T-helper 2 cell treated with Interferon-gamma antibody and Interleukin-4, amounts not matched to agents 100 ng/mL and 5 ng/mL, for 36 hours (primary cell): ENCODE results near the gene MGLL. TPM values are rescaled to one million over a fixed set of nuclear protein-coding genes. Genes with fewer than 3 reads are reported as not detected.
"Not testable (repeated sequence)": the region's sequence is repeated elsewhere in the genome, so short reads cannot be mapped to it uniquely, and the experiment has no call there.

ENCODE experiments used
- intact Hi-C: fragments of 100-400 bp; cut with micrococcal nuclease; formaldehyde crosslinking; loops from one replicate; pipeline ENCODE4 v1.15.1; 2023
- total RNA-seq: library from RNA; stranded (reverse); gene quantifications from 2 replicates; pipeline ENCODE4 v1.2.3, GENCODE V29; 2022

Gene MGLL
- total RNA-seq, 1 donor from 2014 or later = 3.8 TPM

DNA sequence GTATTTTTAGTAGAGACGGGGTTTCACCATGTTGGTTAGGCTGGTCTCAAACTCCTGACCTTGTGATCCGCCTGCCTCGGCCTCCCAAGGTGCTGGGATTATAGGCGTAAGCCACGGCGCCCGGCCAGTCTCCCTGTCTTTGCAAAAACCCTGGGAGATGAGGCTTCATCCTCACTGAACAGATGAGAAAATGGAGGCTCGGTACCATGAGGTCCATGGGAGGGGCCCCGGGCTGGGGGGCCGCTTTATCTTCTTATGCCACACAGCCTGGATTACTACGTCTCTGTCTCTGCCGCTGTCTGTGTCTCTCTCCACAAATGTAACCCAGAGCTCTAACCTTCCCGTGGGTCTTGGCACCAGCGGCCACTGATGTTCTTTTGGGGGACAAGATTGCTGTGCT is 110.4 kb downstream of the MGLL start:
- intact Hi-C loops = no loop called here

DNA sequence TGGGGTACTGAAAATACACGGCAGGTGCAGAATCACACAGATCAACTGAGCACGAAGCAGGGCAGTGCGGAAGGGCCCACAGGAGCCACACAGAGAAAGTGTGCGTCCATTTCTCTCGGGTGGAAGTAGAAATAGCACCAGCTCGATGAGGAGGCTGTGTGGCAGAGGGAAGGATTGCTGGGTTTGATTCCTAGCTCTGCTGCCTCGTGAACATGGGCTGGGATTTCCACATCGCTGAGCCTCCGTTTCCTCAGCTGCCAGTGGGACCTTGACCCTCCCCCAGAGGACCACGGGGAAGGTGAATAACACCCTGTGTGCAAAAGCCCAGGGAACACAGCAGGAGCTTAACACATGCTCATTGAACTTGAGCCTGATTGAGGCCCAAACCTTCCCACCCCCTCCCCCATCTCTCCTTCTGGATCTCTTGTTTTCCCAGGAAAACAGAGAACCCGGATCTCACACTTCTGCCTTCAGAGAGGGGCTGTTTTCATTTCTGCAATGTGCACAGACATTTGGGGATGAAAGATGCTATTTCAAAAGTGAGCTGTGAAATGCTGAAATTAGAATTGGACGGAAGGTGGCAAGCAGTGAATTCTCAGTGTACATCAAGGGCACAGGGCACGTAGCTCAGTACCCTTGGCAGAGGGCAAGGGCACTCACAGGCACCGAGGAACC is 111.2 kb downstream of the MGLL start:
- intact Hi-C loops = no loop called here

DNA sequence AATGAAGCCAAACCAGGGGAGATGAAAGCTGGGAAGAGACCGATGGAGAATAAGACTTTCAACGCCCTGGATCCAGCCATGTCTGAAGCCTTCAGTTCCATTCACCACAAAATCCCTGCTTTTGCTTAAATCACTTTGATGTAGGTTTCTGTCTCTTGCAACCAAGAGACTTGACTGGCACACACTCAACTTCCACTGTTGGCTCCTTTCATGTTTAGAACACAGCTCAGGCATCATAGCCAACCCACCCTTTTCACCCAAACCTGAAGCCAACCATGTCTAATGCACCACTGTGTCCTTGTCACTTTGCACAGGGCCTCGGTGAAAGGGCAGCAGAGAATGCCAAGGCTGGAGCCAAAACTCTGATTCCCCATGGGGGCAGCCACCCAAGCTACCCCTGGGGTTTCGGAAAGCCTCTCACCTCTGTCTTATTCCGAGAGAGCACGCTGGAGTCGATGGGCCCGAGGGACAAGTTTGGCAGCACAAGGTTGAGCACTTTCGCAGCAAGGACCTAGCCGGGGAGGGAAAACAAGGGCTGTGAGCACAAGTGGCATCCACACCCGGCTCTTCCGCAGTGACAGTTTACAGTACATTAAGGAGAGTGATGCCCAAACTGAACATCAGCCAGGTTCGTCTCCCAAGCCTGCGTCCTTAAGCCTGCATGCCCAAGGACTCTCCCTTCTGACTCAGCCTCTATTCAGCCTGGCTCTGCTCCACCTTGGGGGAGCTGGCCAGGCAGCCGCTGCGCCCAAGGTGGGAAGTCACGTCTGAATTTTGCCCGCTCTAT is 112.0 kb downstream of the MGLL start:
- intact Hi-C loops = no loop called here

DNA sequence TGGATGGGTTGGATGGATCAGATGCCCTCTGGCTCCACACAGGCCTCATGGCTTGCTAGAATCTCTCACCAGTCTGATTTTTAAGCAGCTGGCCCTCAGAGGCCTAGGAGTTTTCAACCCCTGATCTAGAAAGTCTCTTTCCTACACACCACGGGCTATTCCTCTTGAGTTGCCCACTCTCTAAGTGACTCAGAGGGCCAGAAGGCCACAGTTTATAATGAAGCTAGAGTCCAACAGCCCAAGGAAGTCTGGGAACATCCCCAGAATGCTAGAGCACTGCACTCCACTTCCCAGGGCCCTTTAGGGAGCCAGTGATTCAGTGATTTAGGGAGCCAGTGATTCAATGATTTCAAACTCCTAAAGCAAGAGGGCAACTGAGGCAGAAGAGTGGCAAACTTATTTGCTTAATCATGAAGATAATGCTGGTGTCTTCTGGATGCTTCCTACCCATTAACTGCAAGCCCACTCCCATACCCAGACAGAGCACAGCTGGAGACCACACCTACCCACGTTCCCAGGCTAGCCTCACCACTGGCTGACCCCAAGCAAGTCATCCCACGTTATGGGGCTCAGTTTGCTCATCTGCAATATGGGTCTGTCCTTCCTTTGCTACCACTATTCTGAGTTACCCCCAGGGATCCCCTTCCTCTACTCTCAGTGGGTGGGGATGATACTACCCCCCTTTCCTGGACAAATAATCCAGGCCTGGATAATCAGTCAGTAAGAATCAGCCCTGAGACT is 112.8 kb downstream of the MGLL start:
- intact Hi-C loops = no loop called here

- intact Hi-C loops = no loop called here
These were observed 113.5 kb downstream of the MGLL start for GRCh38 chr3:127708837-127709236.

GRCh38 chr3:127707851-127708411 is 114.4 kb downstream of the MGLL start:
- intact Hi-C loops = no loop called here

- intact Hi-C loops = no loop called here
These were observed 115.4 kb downstream of the MGLL start for GRCh38 chr3:127706785-127707351.

- intact Hi-C loops = no loop called here
These were observed 116.0 kb downstream of the MGLL start for GRCh38 chr3:127706312-127706711.

DNA sequence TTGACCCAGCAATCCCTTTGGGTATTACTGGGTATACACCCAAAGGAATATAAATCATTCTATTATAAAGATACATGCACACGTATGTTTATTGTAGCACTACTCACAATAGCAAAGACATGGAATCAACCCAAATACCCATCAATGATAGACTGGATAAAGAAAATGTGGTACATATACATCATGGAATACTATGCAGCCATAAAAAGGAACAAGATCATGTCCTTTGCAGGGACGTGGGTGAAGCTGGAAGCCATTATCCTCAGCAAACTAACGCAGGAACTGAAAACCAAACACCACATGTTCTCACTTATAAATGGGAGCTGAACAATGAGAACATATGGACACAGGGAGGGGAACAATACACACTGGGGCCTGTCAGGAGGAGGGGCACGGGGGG is 117.5 kb downstream of the MGLL start:
- intact Hi-C loops = not testable (repeated sequence)

DNA sequence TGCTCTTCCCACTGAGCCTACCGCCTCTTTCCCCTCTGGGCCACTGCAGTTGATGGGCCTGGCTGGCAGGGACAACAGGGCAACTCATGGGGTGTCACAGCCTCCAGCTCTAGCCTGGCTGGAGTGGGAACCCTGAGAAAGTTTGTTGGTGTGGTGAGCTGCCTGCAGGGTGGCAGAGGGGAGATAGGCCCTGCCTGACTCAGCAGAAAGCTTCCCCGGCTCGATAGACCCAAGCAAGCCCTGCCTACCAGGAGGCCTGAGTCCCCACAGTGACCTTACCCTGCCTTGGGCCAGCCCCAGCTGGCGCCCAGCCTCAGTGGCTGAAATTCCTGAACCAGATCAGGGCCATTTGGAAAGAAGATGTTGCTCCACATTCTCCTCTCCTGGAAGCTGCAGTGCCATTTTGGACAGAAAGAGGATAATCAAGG is 120.2 kb downstream of the MGLL start:
- intact Hi-C loops = no loop called here

DNA sequence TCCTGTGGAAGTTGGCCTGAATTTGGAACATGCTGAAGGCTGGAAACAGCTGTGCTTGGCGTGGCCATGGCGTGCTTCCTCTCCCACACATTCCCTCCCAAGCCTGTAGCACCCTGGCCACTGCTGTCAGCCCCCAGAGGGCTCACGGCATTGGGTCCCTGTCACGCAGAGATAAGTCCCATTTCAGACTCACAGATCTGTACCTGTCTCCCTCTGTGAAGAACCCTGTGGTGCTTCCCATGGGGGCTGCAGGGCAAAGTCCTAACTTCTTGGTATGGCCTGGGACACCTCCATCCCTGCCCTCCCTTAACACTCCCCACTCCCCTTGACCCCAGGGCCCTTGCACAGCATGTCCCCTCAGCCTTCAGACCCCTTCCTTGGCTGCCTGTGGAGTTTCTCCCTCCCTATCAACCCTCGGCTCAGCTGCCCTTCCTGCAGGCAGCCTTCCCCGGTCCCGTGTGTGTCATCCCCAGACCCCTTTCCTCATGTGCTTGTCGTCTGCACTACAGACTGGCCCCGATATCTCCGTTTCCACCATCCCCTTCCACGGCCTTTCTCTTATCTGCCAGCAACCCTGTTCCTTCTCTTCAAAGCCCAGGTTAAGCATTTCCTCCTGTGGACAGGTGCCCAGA is 120.9 kb downstream of the MGLL start:
- intact Hi-C loops = no loop called here

DNA sequence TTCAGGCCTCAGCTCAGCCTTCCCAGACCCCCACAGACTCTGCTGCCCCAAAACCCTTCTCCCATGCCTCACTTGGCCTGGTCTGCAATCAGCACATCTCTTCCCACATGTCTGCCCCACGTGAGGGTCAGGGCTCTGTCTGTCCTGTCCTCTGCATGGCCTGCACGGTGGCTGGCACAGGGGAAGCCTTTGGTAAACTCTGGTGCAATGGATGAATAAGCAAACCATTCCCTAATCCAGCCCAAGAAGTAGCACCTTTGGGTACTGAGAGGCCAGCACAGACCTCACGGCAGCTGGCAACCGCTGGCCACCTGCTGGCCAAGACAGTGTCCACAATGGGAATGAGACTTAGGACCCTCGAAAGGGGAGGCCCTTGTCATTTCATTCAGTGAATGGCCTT is 121.9 kb downstream of the MGLL start:
- intact Hi-C loops = no loop called here

DNA sequence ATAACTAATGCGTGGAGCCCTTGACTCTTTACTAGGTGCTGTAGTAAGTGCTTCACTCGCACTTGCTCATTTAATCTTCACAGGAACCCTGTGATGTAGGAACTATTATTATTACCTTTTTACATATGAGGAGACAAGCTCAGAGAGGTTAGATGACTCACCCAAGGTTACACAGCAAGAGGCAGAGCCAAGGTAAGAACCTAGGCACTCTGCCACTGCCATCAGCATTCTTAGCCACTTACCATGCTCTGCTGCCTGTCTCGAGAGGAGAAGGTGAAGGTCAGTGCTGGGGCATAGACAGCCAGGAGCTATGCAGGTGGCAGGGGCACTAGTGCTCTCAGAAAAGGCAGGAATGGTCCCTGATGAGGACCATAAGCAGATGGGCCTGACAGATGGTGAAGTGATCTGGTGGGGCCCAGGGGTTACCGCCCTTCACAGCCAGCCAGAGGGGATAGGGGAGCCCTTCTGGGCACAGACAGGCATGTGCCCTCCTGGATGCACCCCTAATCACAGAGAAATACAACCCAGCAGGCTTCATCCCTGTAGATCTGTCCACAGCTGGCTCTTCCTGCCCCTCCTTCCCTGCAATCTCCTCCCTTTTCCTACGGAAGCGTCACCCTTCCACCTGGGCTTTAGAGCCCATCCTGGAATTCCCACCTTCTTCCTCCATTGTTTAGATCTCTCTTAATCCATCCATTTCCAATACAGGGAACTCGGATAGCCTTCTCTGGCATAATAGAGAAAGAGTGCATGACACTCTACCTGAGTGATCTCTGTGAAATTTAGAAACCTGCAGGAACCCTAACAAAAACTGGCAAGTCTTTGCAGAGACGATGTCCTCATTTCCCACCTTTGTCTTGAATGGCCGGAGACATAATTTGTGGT is 122.7 kb downstream of the MGLL start:
- intact Hi-C loops = no loop called here

DNA sequence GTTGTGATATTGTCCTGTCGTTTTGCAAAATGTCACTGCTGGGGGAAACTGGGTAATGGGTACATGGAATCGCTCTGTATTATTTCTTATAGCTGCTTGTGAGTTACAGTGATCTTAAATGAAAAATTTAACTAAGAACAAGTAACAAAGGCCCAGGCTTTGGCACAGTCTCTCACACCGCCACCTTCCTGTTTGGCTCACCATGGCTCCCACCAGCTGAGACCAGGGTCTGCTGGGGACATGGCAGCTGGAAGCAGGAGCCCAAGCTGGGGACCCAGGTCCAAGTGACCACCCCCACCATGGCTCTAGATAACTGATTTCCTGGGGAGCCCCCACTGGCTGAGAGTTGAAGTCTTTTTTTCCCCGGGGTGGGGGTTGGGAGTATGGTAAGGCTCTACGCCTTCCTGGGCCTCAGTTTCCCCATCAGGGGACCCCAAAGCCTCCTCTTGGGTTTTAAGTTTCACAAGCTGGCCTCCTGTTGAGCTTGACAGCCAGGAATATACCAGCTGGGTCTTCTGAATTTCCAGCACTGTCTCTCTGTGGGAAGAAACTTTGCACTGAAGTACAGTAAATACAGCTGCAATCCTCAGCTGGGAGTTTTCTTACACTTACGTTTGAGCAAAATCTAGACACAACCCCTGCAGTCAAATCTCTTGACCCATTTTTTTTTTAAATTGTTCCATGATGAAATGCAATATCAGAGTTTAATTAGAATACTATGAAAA is 123.5 kb downstream of the MGLL start:
- intact Hi-C loops = no loop called here

DNA sequence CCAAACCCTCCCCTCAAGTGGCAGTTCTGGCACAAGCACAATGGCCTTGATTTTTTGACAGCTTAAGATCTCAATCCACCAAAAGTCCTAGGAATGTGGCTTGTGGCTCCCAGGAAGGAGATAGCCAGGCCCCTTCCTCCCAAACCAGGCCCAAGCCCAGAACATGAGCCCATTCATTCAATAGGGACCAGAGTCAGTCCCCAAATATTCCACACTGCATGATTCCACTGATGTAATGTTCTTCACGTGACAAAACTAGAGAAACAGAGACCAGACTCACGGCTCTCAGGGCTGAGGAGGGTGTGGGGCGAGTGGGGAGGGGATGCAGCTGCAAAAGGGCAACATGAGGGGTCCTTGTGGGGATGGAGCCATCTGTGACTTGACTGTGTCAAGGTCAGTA is 124.0 kb downstream of the MGLL start:
- intact Hi-C loops = no loop called here

GRCh38 chr3:127697551-127698240 is 124.6 kb downstream of the MGLL start:
- intact Hi-C loops = loop anchor here (2.0 kb wide), 1 partner anchor 25 kb away; the partner anchor contains the start of gene ABTB1

DNA sequence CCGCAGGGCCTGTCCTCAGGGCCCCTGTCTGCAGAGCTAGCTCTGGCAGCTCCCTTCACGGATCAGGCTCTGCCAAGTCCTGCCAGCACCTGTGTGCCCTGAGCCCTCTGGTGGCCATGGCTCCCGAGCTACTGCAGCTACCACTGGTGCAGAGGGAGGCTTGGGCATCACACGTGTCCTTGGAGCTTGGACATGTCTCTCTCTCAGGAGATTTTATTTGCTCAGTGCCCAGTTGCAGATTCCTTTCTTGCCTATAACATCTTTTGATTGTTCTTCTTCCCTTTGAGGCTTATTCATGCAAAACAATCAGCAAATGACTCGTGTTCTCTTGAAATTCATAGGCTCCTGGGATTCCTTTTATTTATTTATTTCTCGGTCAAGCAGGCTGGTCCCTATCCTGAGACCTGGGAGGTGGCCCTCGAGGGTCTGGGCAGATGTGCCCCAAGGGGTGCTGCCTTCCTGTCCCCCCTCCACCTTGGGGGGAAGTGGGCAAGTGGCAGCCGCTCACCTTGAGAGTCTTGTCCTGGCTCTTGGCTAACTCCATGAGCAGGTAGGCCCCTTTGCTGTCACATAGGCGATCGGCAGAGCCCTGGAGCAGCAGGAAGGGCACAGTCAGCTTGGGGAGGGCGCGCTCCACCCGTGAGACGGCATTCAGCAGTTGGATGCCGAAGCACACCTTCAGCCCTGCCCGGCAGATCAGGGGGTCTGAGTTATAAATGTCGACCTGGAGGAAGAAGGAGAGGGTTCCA is 127.7 kb downstream of the MGLL start:
- intact Hi-C loops = loop anchor here (1.0 to 5.0 kb wide), 2 partner anchors 42 to 117 kb away; no protein-coding TSS in a partner anchor

- intact Hi-C loops = loop anchor here (5.0 kb wide), 1 partner anchor 116 kb away; no protein-coding TSS in a partner anchor
These were observed 128.9 kb downstream of the MGLL start for GRCh38 chr3:127693336-127693843.
